ENCODE results near the gene PRDM10.

DNA sequence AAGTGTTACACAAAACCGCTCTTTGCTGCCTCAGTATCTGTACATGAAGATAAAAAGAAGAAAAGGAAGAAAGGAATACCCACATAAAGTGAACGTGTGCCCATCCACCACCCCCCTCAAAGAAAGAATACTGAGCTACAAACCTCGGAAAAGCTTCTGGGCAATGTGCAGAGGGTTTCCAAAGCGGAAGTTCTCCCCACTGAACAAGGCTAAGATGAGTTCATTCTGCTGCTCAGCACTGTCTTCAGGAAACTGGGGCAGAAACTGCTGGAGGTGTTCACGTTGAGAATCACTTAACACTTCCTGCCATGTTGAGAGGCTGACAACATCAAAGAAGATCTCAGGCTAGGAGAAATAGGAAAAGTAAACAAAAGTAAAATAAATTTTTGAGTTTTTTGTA lies 114.2 kb downstream of the PRDM10 start:
- TF ChIP-seq, protein P1, sequence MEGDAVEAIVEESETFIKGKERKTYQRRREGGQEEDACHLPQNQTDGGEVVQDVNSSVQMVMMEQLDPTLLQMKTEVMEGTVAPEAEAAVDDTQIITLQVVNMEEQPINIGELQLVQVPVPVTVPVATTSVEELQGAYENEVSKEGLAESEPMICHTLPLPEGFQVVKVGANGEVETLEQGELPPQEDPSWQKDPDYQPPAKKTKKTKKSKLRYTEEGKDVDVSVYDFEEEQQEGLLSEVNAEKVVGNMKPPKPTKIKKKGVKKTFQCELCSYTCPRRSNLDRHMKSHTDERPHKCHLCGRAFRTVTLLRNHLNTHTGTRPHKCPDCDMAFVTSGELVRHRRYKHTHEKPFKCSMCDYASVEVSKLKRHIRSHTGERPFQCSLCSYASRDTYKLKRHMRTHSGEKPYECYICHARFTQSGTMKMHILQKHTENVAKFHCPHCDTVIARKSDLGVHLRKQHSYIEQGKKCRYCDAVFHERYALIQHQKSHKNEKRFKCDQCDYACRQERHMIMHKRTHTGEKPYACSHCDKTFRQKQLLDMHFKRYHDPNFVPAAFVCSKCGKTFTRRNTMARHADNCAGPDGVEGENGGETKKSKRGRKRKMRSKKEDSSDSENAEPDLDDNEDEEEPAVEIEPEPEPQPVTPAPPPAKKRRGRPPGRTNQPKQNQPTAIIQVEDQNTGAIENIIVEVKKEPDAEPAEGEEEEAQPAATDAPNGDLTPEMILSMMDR (IDR thresholded peaks at IDR 0.05; ENCODE audit: poor library complexity, severe bottlenecking): no peak
- no peak for TF ChIP-seq POLR2AphosphoS5 (IDR thresholded peaks at IDR 0.05)
